ENCODE data around the gene ARHGEF12.

ARHGEF12 gene

DNA sequence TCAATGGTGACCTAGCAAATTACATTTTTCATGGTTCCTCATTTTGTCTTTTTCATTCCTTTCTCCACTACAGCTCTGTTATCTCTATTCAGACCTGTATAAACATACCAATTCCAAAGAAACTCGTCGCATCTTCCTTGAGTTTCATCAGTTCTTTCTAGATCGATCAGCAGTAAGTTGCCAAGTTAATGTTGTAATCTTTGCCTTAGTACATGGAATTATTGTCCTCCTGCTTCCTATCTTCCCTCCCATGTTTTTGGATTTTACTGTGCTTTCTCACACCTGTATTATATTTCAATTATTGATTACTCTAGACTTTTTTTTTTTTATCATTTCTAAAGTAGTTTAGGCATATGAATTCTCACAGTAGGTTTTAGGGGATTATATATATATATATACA lies 105.8 kb downstream of the ARHGEF12 start:
- Histone ChIP-seq H3K27ac (no peak overlapping the region), H2AFZ (ENCODE audit: low read depth) (no peak overlapping the region), H3K27me3 (ENCODE audit: insufficient read depth, low read depth) (no peaks in the 10 kb centered on the region), H3K4me2 (no peak overlapping the region), H3K4me3 (IDR thresholded peaks at IDR 0.05; ENCODE audit: insufficient read depth, low read depth, low read length) (no peak overlapping the region), H3K79me2 (ENCODE audit: insufficient read depth, low read depth) (no peaks in the 10 kb centered on the region; the same call in 1 of the 2 replicates), H3K36me3 (ENCODE audit: insufficient read depth) (no peaks in the 10 kb centered on the region), H3K9ac (no peak overlapping the region), H3K4me1 (ENCODE audit: low read depth, poor library complexity, severe bottlenecking) (no peaks in the 10 kb centered on the region), H4K20me1 (ENCODE audit: insufficient read depth) (no peaks in the 10 kb centered on the region)
- TF ChIP-seq, protein P1, sequence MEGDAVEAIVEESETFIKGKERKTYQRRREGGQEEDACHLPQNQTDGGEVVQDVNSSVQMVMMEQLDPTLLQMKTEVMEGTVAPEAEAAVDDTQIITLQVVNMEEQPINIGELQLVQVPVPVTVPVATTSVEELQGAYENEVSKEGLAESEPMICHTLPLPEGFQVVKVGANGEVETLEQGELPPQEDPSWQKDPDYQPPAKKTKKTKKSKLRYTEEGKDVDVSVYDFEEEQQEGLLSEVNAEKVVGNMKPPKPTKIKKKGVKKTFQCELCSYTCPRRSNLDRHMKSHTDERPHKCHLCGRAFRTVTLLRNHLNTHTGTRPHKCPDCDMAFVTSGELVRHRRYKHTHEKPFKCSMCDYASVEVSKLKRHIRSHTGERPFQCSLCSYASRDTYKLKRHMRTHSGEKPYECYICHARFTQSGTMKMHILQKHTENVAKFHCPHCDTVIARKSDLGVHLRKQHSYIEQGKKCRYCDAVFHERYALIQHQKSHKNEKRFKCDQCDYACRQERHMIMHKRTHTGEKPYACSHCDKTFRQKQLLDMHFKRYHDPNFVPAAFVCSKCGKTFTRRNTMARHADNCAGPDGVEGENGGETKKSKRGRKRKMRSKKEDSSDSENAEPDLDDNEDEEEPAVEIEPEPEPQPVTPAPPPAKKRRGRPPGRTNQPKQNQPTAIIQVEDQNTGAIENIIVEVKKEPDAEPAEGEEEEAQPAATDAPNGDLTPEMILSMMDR (conservative IDR thresholded peaks at IDR 0.05; ENCODE audit: low read depth, low read length) = no peak

DNA sequence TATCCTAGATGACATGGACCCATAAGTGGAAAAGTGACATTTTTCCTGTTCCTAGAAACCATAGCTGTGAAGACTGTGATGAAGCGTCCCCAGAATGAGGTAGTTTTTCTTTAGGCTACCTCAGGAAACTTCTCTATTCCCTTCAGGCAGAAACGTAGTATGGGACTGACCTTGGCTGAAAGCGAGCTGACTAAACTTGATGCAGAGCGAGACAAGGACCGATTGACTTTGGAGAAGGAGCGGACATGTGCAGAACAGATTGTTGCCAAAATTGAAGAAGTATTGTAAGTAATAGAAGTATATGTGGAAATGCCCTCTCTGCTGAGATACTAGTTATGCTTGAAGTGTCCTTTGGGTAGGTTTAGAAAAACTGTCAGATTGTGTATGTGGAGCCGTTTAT lies 110.6 kb downstream of the ARHGEF12 start:
- H3K4me2 ChIP-seq = no peak overlapping the region
- TF ChIP-seq, protein P1 (conservative IDR thresholded peaks at IDR 0.05; ENCODE audit: low read depth, low read length) = no peak
- no peak overlapping the region for H3K4me3 ChIP-seq (IDR thresholded peaks at IDR 0.05; ENCODE audit: insufficient read depth, low read depth, low read length)
- H3K4me1 ChIP-seq (ENCODE audit: low read depth, poor library complexity, severe bottlenecking) = no peaks in the 10 kb centered on the region
- H3K36me3 ChIP-seq (ENCODE audit: insufficient read depth) = peaks cover 2% of the 10 kb centered on the region; the same call in 1 of the 2 replicates
- H3K27ac ChIP-seq = no peak overlapping the region
- no peaks in the 10 kb centered on the region for H3K79me2 ChIP-seq (ENCODE audit: insufficient read depth, low read depth)
- no peak overlapping the region for H3K9ac ChIP-seq
- no peak overlapping the region for H2AFZ ChIP-seq (ENCODE audit: low read depth)
- no peaks in the 10 kb centered on the region for H4K20me1 ChIP-seq (ENCODE audit: insufficient read depth)
- H3K27me3 ChIP-seq (ENCODE audit: insufficient read depth, low read depth) = no peaks in the 10 kb centered on the region

DNA sequence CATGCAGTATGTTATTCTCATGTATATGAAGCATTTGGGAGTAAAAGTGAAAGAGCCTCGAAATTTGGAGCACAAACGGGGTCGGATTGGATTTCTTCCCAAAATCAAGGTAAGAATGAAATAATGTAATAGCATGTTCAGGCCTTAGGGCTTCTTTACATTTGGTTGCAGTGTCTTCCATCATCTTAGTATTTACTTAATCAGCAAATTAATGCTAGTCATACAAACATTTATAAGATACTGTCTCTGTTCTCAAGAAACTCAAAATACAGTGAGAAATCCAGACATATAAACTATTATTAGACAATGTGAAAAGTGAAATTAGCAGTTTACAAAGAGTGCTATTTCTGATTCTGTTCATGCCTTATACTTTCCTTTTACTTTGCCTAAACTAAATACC lies 112.0 kb downstream of the ARHGEF12 start:
- TF ChIP-seq, protein P1 (conservative IDR thresholded peaks at IDR 0.05; ENCODE audit: low read depth, low read length) = no peak
- Histone ChIP-seq H3K79me2 (ENCODE audit: insufficient read depth, low read depth) (no peaks in the 10 kb centered on the region), H3K9ac (no peak overlapping the region), H3K4me2 (no peak overlapping the region), H3K36me3 (ENCODE audit: insufficient read depth) (peaks cover 3% of the 10 kb centered on the region; the same call in 1 of the 2 replicates), H2AFZ (ENCODE audit: low read depth) (no peak overlapping the region), H3K27me3 (ENCODE audit: insufficient read depth, low read depth) (no peaks in the 10 kb centered on the region), H3K27ac (no peak overlapping the region), H3K4me1 (ENCODE audit: low read depth, poor library complexity, severe bottlenecking) (no peaks in the 10 kb centered on the region), H4K20me1 (ENCODE audit: insufficient read depth) (no peaks in the 10 kb centered on the region), H3K4me3 (IDR thresholded peaks at IDR 0.05; ENCODE audit: insufficient read depth, low read depth, low read length) (no peak overlapping the region)

DNA sequence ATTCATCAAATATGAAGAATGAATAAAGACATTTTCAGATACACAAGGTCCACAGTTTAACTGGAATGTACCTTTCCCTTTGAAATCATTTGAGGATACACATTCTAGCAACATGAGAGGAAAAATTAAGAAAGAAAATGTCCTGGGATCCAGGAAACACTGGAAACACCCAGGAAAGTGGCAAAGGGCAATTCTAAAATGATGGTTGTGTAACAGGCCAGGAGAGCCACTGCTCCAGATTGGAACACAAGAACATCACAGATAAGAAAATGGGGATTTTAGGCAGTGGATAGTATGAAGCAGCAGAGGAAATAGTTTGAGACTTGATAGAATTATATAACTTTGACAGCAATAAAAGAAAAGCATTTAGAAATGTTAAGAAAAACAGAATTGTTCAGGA lies 119.3 kb downstream of the ARHGEF12 start:
- Histone ChIP-seq H3K4me3 (IDR thresholded peaks at IDR 0.05; ENCODE audit: insufficient read depth, low read depth, low read length) (no peak overlapping the region), H3K4me2 (no peak overlapping the region), H3K27me3 (ENCODE audit: insufficient read depth, low read depth) (no peaks in the 10 kb centered on the region), H3K4me1 (ENCODE audit: low read depth, poor library complexity, severe bottlenecking) (no peaks in the 10 kb centered on the region), H4K20me1 (ENCODE audit: insufficient read depth) (no peaks in the 10 kb centered on the region), H2AFZ (ENCODE audit: low read depth) (no peak overlapping the region), H3K36me3 (ENCODE audit: insufficient read depth) (peaks cover 3% of the 10 kb centered on the region; the same call in 1 of the 2 replicates), H3K9ac (no peak overlapping the region), H3K27ac (no peak overlapping the region), H3K79me2 (ENCODE audit: insufficient read depth, low read depth) (no peaks in the 10 kb centered on the region)
- TF ChIP-seq, protein P1 (conservative IDR thresholded peaks at IDR 0.05; ENCODE audit: low read depth, low read length) = no peak

Measured in KMS-11 (cell line).